Central memory CD8-positive, alpha-beta T cell (primary cell): ENCODE results near the gene SGK2.
"Not testable (repeated sequence)": the region's sequence is repeated elsewhere in the genome, so short reads cannot be mapped to it uniquely, and the experiment has no call there.

Source experiments
- ATAC-seq: fragments of 150-1000 bp; cut with Tn5 transposase; replicated peaks from 2 replicates; pipeline ENCODE4 v1.10.0; 2022; ENCODE audit warnings: mild to moderate bottlenecking, moderate FRiP score, moderate number of reproducible peaks; ENCODE audit not compliant: poor library complexity, severe bottlenecking; ENCODE audit errors: extremely low read depth
- DNase-seq, 2 donors: peaks; one replicate each; pipeline ENCODE4 v3.0.0; 2021; ENCODE audit warnings: low spot score in 2 of 2
- H3K27ac Mint-ChIP-seq: one replicate; pipeline ENCODE4 v1.8.0; 2022; ENCODE audit warnings: low read depth, mild to moderate bottlenecking, moderate library complexity, mixed read lengths
- H3K27me3 Mint-ChIP-seq: one replicate; pipeline ENCODE4 v1.8.0; 2022; ENCODE audit warnings: mixed read lengths
- H3K36me3 Mint-ChIP-seq: one replicate; pipeline ENCODE4 v1.8.0; 2022; ENCODE audit warnings: mild to moderate bottlenecking, moderate library complexity, mixed read lengths; ENCODE audit not compliant: insufficient read depth
- H3K4me1 Mint-ChIP-seq: one replicate; pipeline ENCODE4 v1.8.0; 2022; ENCODE audit warnings: mixed read lengths
- H3K4me3 Mint-ChIP-seq: one replicate; pipeline ENCODE4 v1.8.0; 2022; ENCODE audit warnings: mild to moderate bottlenecking, moderate library complexity, mixed read lengths
- H3K9me3 Mint-ChIP-seq: one replicate; pipeline ENCODE4 v1.8.0; 2022; ENCODE audit warnings: mixed read lengths

Gene SGK2

GRCh38 chr20:43603124-43603523 lies 44.3 kb downstream of the SGK2 start:
- Mint-ChIP-seq H3K4me1 (peaks cover 7% of the 10 kb centered on the region), H3K36me3 (peaks cover 24% of the 10 kb centered on the region), H3K4me3 (no peak overlapping the region), H3K9me3 (no peaks in the 10 kb centered on the region), H3K27ac (no peak overlapping the region), H3K27me3 (no peaks in the 10 kb centered on the region)
- no peak for DNase-seq
- no peak for ATAC-seq

GRCh38 chr20:43605715-43606114 lies 46.9 kb downstream of the SGK2 start:
- Mint-ChIP-seq H3K9me3 (no peaks in the 10 kb centered on the region), H3K4me1 (no peaks in the 10 kb centered on the region), H3K36me3 (peaks cover 19% of the 10 kb centered on the region), H3K27ac (no peak overlapping the region), H3K4me3 (no peak overlapping the region), H3K27me3 (no peaks in the 10 kb centered on the region)
- DNase-seq (no peak), ATAC-seq (no peak)

- H3K27me3 Mint-ChIP-seq, H3K27ac Mint-ChIP-seq, H3K9me3 Mint-ChIP-seq, ATAC-seq, H3K4me1 Mint-ChIP-seq, DNase-seq, H3K4me3 Mint-ChIP-seq: not testable (repeated sequence)
- peaks cover 19% of the 10 kb centered on the region for H3K36me3 Mint-ChIP-seq
These were observed 48.5 kb downstream of the SGK2 start for GRCh38 chr20:43607278-43607677.

- Mint-ChIP-seq H3K9me3 (no peaks in the 10 kb centered on the region), H3K27me3 (no peaks in the 10 kb centered on the region), H3K4me1 (no peaks in the 10 kb centered on the region), H3K36me3 (peaks cover 19% of the 10 kb centered on the region), H3K27ac (peak overlapping the region; percentile 55), H3K4me3 (no peak overlapping the region)
- no peak for DNase-seq
- no peak for ATAC-seq
These were observed 72.8 kb downstream of the SGK2 start for GRCh38 chr20:43631598-43631997.
